ENCODE measurements around the gene NDUFAF8.

NDUFAF8 gene

DNA sequence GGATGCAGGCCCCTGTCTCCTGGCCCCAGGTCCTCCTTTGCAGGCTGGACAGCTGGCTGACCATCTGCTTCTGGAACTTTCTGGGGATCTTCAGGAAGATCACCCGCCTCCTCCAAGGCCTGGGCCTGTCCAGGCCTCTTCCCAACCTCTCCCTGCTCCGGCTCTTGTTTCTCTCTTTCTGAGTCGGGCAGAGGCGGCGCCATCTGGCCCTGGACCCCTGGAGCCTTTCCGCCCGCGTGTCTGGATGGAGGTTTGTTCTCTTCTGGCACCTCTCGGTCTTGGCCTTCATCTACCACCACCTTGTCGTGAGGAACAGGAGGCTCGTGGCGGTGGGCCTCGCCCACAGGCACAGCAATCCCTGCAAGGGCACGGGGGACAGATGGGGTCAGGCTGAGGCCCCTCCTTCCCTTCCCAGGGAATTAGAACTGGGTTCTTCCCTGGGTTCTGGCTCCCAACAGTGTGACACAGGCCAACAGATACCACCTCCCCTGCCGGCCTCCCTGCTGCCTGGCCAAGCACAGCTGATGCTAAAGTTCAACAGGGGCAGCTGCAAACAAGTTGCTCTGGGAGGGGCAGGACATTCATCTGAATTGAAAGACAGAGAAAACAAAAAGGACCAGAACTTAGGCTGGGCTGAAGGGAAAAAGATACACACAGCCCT, 13.3 kb downstream of the NDUFAF8 start:
- DNase-seq (ENCODE audit: insufficient read length, low spot score) (no peak), FAIRE-seq (no peak)
- TF ChIP-seq POLR2A (IDR thresholded peaks at IDR 0.05; ENCODE audit: low read depth, low read length): no peak

DNA sequence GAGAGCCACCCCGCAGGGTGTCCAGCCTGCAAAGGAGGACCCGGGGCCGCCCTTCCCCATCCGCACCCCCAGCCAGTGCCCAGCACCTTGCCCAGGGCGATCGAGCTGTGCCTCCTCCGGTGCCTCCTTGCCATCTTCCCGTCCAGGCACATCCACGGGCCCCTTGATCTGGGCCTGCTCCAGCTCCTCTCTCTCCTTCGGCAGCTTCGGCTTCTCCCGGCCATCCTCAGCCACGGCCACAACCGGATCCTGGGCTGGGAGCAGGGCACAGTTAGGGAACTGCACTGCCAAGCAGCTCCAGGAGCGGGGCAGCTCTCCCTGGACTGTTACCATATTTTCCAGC, 13.8 kb downstream of the NDUFAF8 start:
- no peak for FAIRE-seq
- DNase-seq (ENCODE audit: insufficient read length, low spot score): no peak
- no peak for TF ChIP-seq POLR2A (IDR thresholded peaks at IDR 0.05; ENCODE audit: low read depth, low read length)

GRCh38 chr17:81253358-81254131, 14.4 kb downstream of the NDUFAF8 start:
- FAIRE-seq (no peak), DNase-seq (ENCODE audit: insufficient read length, low spot score) (no peak)
- no peak for TF ChIP-seq POLR2A (IDR thresholded peaks at IDR 0.05; ENCODE audit: low read depth, low read length)

- FAIRE-seq (no peak), DNase-seq (ENCODE audit: insufficient read length, low spot score) (no peak)
- TF ChIP-seq POLR2A (IDR thresholded peaks at IDR 0.05; ENCODE audit: low read depth, low read length): no peak
Observed at GRCh38 chr17:81254955-81255717, 16.0 kb downstream of the NDUFAF8 start.

DNA sequence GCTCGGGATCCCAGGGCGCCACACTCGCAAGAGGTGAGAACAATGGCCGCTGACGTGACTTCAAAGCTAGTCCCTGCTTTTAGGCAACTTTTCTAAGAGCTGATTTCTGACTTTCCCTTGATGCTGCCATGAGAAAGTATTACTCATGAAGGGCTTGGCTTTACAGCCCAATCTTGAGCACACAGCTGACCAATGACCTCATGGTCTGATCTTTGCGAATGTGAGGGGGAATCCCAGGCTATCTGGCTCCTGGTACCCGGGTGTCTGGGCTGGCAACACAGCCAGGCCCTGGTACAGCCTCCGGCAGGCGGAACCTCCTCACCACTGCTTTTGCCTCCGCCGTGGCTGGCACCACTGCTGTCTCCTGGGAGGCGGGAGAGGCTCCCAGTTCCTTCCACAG, 17.5 kb downstream of the NDUFAF8 start:
- no peak for FAIRE-seq
- DNase-seq (ENCODE audit: insufficient read length, low spot score): peak; percentile 97
- no peak for TF ChIP-seq POLR2A (IDR thresholded peaks at IDR 0.05; ENCODE audit: low read depth, low read length)

GRCh38 chr17:81257533-81257932, 18.4 kb downstream of the NDUFAF8 start:
- FAIRE-seq (no peak), DNase-seq (ENCODE audit: insufficient read length, low spot score) (no peak)
- TF ChIP-seq POLR2A (IDR thresholded peaks at IDR 0.05; ENCODE audit: low read depth, low read length): no peak

- DNase-seq (ENCODE audit: insufficient read length, low spot score): no peak
- FAIRE-seq: no peak
Observed at GRCh38 chr17:81258292-81258691, 19.2 kb downstream of the NDUFAF8 start.

GRCh38 chr17:81259058-81259605, 20.0 kb downstream of the NDUFAF8 start:
- TF ChIP-seq POLR2A (IDR thresholded peaks at IDR 0.05; ENCODE audit: low read depth, low read length): no peak
- DNase-seq (ENCODE audit: insufficient read length, low spot score) (no peak), FAIRE-seq (no peak)

More at GRCh38 chr17:81258292-81258691, 19.2 kb downstream of the NDUFAF8 start:
- no peak for TF ChIP-seq POLR2A (IDR thresholded peaks at IDR 0.05; ENCODE audit: low read depth, low read length)

- no peak for FAIRE-seq
- no peak for TF ChIP-seq POLR2A (IDR thresholded peaks at IDR 0.05; ENCODE audit: low read depth, low read length)
- no peak for DNase-seq (ENCODE audit: insufficient read length, low spot score)
Observed at GRCh38 chr17:81260171-81260570, 21.1 kb downstream of the NDUFAF8 start.

DNA sequence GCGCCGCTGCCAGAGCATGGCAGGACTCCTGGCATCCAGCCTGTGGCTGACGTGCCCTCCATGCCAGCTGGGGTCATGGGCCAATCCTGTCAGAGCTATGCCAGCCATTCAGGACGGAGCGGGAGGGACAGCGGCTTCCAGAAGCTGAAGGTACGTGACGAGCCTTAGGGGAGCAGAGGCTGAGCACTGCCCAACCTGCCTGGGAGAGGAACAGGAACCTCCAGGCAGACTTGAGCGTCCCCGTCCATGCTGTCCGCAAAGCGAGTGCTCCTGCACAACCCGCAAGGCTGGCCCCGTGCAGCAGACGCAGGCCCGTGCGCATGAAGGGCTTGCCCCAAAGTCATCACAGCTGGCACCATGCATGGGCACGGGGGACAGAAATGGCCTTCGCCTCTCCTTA, 21.5 kb downstream of the NDUFAF8 start:
- DNase-seq (ENCODE audit: insufficient read length, low spot score): no peak
- no peak for TF ChIP-seq POLR2A (IDR thresholded peaks at IDR 0.05; ENCODE audit: low read depth, low read length)
- FAIRE-seq: no peak

GRCh38 chr17:81261096-81261495, 22.0 kb downstream of the NDUFAF8 start:
- FAIRE-seq (no peak), DNase-seq (ENCODE audit: insufficient read length, low spot score) (no peak)
- TF ChIP-seq POLR2A (IDR thresholded peaks at IDR 0.05; ENCODE audit: low read depth, low read length): no peak

DNA sequence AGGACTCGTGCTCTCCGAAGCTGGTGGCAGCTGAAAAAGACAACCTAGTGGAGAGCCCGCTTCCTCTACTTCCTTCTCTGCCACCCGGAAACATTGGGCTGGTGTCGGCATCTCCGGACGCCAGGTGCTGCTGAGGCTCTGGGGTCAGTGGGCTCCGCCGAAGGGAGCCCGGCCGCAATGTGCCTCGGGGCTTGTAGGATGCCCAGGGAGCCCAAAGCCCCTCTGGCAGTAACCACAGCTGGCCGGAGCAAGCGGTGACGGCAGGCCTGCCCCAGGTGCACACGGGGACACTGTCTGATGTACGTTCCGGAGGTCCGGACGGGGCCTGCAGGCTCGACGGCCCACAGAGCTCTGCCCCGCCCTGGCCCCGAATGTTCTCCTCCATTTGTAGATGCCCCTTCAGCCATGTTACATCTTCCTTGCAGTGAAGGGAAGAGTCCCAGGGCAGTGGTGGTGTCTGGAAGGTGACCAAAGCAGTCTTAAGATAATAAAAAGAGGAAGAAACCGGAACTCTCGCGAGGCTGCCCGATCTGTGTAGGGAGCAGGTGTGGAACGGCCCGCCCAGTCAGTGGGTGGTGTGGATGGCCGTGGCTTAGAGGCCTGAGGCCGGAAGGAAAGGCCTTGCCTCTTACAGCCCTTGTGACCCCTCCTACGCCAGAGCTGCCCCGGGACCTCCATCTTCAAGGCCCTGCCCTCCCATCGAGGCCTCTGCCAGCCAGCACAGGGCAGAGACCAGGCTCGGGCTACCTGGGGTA, 22.6 kb downstream of the NDUFAF8 start:
- no peak for TF ChIP-seq POLR2A (IDR thresholded peaks at IDR 0.05; ENCODE audit: low read depth, low read length)
- no peak for FAIRE-seq

DNA sequence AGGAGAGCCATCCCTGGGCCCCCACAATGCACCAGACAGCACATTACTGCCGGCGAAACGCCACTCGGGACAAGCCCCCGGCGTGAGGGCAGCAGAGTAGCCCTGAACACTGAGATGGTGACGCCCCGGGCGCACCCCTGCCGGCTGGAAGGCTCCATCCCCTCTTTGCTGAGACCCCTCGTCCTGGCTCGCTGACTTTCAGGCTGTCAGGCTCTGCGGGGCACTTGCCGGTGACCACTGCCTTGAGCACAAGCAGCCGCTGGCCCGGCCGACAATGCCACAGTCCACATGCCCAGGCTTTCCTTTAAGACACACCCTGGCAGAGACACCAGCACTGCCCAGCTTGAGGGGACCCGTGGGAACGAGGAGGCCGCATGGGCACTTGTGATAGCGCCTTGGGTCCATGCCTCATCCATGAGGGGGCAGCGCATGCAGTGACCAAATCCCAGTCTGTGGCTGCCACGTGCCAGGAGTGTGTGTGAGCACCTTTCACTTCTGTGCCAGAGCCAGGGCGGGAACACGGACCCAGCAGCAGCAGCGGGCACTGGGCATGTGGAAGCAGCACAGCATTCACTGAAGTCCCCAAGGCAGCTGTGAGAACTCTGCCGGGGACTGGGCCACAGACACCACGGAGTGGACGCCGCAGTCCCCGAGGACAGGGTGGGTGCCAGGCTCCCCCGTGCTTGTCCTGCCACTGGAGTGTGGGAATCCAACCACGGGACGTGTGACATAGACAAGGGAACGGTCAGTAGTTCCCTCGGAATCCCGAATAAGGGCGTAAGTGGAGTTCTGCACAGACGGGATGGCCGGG, 24.5 kb downstream of the NDUFAF8 start:
- no peak for FAIRE-seq
- TF ChIP-seq POLR2A (IDR thresholded peaks at IDR 0.05; ENCODE audit: low read depth, low read length): no peak
- DNase-seq (ENCODE audit: insufficient read length, low spot score): no peak

More for the DNA sequence above, 22.6 kb downstream of the NDUFAF8 start:
- DNase-seq (ENCODE audit: insufficient read length, low spot score): no peak
